A673 (cell line): ENCODE measurements around the gene IGFALS. TPM values are rescaled to one million over a fixed set of nuclear protein-coding genes. Genes with fewer than 3 reads are reported as not detected.

Source experiments
- BruUV-seq: library from RNA; stranded (reverse); fragments of 400-500 nt; replicated peaks from 2 replicates; lab custom pipeline; 2021; lab: Mats Ljungman, UMichigan
- CTCF ChIA-PET: fragments of 300-600 bp; sonication (Branson Sonifier 250); formaldehyde crosslinking; loops from one replicate; lab custom pipeline; 2022; ENCODE audit warnings: antibody characterized with exemption; lab: Charles Lee
- POLR2A ChIA-PET: fragments of 300-600 bp; sonication (Branson Sonifier 250); formaldehyde crosslinking; loops from one replicate; lab custom pipeline; 2022; ENCODE audit warnings: antibody characterized with exemption; ENCODE audit not compliant: low non-redundant PET; lab: Charles Lee
- DNase-seq: peaks from one replicate; pipeline ENCODE4 v3.0.0-alpha.2; 2015; ENCODE audit warnings: low spot score
- H3K27ac ChIP-seq: fragments of 200-600 bp; sonication (generic); 2 replicates; pipeline ENCODE4 v1.5.1; 2016; ENCODE audit warnings: mixed run types, low read depth, mild to moderate bottlenecking, mixed read lengths, antibody characterized with exemption, low read length; ENCODE audit not compliant: poor library complexity, severe bottlenecking
- H3K27me3 ChIP-seq: fragments of 200-600 bp; sonication (generic); replicated peaks from 2 replicates; pipeline ENCODE4 v1.6.1; 2017; ENCODE audit warnings: mixed run types, low read depth, mild to moderate bottlenecking, mixed read lengths, antibody characterized with exemption, low read length; ENCODE audit not compliant: insufficient read depth, poor library complexity
- H3K36me3 ChIP-seq: fragments of 200-600 bp; sonication (generic); 2 replicates; pipeline ENCODE4 v1.6.1; 2016; ENCODE audit warnings: mixed run types, mild to moderate bottlenecking, mixed read lengths, antibody characterized with exemption, low read length; ENCODE audit not compliant: insufficient read depth, poor library complexity, severe bottlenecking
- H3K4me1 ChIP-seq: fragments of 200-600 bp; sonication (generic); 2 replicates; pipeline ENCODE4 v1.6.1; 2017; ENCODE audit warnings: mixed run types, mild to moderate bottlenecking, mixed read lengths, antibody characterized with exemption, low read length; ENCODE audit not compliant: insufficient read depth, poor library complexity, severe bottlenecking
- H3K4me3 ChIP-seq: fragments of 200-600 bp; sonication (generic); 2 replicates; pipeline ENCODE4 v1.5.1; 2016; ENCODE audit warnings: low read depth, mixed run types, mild to moderate bottlenecking, mixed read lengths, low read length; ENCODE audit not compliant: poor library complexity, severe bottlenecking
- H3K9me3 ChIP-seq: fragments of 200-600 bp; sonication (generic); 2 replicates; pipeline ENCODE4 v1.6.1; 2016; ENCODE audit warnings: mixed run types, low read depth, mild to moderate bottlenecking, mixed read lengths, antibody characterized with exemption, low read length; ENCODE audit not compliant: poor library complexity, severe bottlenecking
- EZH2 ChIP-seq: fragments of 200-600 bp; sonication (generic); IDR thresholded peaks from 2 replicates; pipeline ENCODE4 v1.6.1; 2017; ENCODE audit warnings: borderline replicate concordance, low read depth, mild to moderate bottlenecking, mixed read lengths, antibody characterized with exemption, low read length; ENCODE audit not compliant: poor library complexity, severe bottlenecking
- intact Hi-C: fragments of 100-400 bp; cut with micrococcal nuclease; formaldehyde crosslinking; loops from one replicate; pipeline ENCODE4 v1.10.0; 2022; ENCODE audit not compliant: unreplicated experiment
- total RNA-seq: library from RNA; stranded (reverse); gene quantifications from 2 replicates; pipeline ENCODE4 v1.2.3, GENCODE V29; 2021
- TF ChIP-seq, protein P1 (sequence below): fragments of 300-800, 200-600 bp; sonication (generic); conservative IDR thresholded peaks from 2 replicates; pipeline ENCODE4 v1.5.1; 2017; ENCODE audit warnings: low read depth, mild to moderate bottlenecking, antibody characterized with exemption, low read length, moderate library complexity, mixed read lengths

Gene IGFALS
- total RNA-seq, 1 experiment from 2014 or later = not detected

DNA sequence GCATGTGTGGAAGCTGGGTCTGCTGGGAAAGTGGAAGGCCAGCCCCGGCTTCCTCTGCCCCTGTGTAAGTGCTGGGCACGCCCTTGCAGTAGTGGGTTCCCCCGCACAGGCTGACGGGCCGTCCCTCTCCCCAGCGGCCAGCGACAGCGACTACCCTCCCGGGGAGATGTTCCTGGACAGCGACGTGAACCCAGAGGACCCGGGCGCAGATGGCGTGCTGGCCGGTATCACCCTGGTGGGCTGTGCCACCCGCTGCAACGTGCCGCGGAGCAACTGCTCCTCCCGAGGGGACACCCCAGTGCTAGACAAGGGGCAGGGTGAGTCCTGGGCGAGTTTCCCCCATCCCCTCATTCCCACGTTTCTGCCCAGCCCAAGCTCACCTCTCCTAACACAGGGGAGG is 27.7 kb downstream of the IGFALS start:
- Histone ChIP-seq H3K27me3 (no peaks in the 10 kb centered on the region), H3K27ac (no peak overlapping the region), H3K9me3 (no peaks in the 10 kb centered on the region), H3K4me1 (peaks cover 4% of the 10 kb centered on the region), H3K36me3 (peaks cover 22% of the 10 kb centered on the region), H3K4me3 (no peak overlapping the region)
- no peak for DNase-seq
- BruUV-seq = no TSS peak
- intact Hi-C loops = no loop called here
- POLR2A ChIA-PET = no interaction called here
- TF ChIP-seq, protein P1, sequence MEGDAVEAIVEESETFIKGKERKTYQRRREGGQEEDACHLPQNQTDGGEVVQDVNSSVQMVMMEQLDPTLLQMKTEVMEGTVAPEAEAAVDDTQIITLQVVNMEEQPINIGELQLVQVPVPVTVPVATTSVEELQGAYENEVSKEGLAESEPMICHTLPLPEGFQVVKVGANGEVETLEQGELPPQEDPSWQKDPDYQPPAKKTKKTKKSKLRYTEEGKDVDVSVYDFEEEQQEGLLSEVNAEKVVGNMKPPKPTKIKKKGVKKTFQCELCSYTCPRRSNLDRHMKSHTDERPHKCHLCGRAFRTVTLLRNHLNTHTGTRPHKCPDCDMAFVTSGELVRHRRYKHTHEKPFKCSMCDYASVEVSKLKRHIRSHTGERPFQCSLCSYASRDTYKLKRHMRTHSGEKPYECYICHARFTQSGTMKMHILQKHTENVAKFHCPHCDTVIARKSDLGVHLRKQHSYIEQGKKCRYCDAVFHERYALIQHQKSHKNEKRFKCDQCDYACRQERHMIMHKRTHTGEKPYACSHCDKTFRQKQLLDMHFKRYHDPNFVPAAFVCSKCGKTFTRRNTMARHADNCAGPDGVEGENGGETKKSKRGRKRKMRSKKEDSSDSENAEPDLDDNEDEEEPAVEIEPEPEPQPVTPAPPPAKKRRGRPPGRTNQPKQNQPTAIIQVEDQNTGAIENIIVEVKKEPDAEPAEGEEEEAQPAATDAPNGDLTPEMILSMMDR = no peak
- TF ChIP-seq EZH2 = no peak
- CTCF ChIA-PET = no interaction called here

DNA sequence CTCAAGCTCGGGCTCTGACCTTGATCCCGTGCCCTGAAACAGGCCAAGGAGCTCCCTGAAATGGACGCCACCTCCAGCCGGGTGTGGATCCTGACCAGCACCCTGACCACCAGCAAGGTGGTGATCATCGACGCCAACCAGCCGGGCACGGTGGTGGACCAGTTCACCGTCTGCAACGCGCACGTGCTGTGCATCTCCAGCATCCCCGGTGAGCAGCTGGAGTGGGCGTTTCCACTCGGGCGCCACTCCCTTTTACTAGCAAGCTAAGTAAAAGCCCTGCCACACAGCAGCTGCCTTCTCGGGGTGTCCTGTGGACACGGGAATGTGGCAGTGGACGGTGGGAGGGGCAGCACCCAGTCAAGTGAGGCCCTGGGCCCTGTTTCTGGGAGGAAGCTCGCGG is 28.5 kb downstream of the IGFALS start:
- Histone ChIP-seq H3K27me3 (no peaks in the 10 kb centered on the region), H3K36me3 (peaks cover 24% of the 10 kb centered on the region), H3K4me1 (peaks cover under 1% of the 10 kb centered on the region), H3K27ac (no peak overlapping the region), H3K9me3 (no peaks in the 10 kb centered on the region), H3K4me3 (no peak overlapping the region)
- BruUV-seq = no TSS peak
- ChIA-PET POLR2A (no interaction called here), CTCF (no interaction called here)
- intact Hi-C loops = no loop called here
- no peak for DNase-seq
- TF ChIP-seq, protein P1 = no peak
- no peak for TF ChIP-seq EZH2

DNA sequence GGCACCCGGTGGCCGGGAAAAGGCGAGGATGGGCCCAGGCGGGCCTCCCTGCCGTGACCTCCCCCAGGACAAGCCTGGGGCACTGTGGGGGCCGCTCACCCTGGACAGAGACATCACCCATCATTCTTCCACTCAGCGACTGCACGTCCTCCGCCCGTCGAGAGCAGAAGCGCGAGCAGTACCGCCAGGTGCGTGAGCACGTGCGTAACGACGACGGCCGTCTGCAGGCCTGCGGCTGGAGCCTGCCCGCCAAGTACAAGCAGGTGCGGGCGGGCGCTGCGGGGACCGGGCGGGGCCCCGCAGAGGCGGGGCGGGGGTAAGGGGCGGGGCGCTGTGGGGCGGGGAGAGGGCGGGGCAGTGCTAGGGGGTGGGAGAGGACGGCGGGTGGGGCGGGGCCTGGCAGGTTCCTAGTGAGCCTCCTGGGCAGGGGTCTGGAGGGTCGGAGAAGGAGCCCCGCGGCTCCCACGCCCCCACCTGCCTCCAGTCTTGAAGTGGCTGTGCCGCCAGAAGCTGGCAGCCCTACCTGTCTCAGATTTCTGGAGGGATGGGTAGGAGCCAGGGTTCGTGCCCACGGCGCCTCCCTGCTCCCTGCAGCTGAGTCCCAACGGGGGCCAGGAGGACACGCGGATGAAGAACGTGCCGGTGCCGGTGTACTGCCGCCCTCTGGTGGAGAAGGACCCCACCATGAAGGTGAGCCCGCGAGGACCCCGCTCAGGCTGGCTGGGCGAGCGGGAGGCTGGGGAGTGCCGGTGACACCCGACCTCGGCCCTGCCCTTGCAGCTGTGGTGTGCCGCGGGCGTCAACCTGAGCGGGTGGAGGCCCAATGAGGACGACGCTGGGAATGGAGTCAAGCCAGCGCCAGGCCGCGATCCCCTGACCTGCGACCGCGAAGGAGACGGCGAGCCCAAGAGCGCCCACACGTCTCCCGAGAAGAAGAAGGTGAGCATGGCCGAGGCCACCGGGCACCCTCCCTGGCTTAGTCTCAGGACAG is 29.7 kb downstream of the IGFALS start:
- CTCF ChIA-PET = no interaction called here
- no TSS peak for BruUV-seq
- Histone ChIP-seq H3K36me3 (peaks cover 24% of the 10 kb centered on the region), H3K9me3 (no peaks in the 10 kb centered on the region), H3K4me3 (no peak overlapping the region), H3K27ac (no peak overlapping the region), H3K4me1 (no peaks in the 10 kb centered on the region), H3K27me3 (no peaks in the 10 kb centered on the region)
- intact Hi-C loops = no loop called here
- no peak for TF ChIP-seq EZH2
- TF ChIP-seq, protein P1 = peak; percentile 45; the same call in 1 of the 2 replicates
- POLR2A ChIA-PET = no interaction called here
- peak; percentile 49 for DNase-seq
